ENCODE data around the gene MOGAT3. TPM values are rescaled to one million over a fixed set of nuclear protein-coding genes. Genes with fewer than 3 reads are reported as not detected.

The MOGAT3 gene
- total and polyA plus RNA-seq, 9 of the 15 experiments (the other 6 are each of a cell fraction or from before 2014, with no cell fraction given): 0.07 to 0.17 (median 0.13) TPM; not detected in 6

DNA sequence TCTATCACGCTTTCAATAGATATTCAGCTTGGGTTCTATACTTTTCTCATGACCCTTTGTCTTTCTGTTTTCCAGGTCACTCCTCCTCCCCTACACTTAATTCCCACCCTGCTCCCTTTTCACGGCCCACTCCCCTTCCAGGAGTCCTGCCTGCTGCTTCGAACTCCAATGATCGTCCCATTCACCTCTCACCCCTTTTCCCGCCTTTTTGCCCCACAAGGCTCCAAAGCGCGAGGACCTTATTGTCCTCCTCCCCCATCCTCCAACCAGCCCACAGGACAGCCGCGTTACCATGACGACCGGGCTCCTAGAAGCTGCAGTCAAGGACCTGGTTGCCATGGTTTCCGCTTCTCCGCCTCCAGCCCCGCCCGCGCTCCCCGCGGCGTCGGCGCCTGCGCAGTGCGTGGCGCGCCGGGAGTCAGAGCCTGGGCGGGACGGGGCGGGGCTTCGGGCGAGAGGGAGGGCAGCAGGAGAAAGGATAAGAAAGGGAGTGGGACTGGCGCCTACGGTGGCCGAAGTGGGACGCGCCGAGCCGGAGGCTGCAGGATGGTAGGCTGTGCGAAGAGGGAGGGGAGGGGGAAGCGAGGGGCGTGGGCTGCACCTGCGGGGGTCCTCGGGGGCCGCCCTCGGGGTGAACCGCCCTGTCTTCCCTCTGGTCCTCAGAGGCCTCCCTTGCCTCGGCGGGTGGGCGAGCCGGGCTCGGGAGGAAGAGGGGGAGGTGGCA is 46.7 kb downstream of the MOGAT3 start, which contains the start of gene AP1S1 (continued):
- TF ChIP-seq ZNF398 (CRISPR knock-in tag; IDR thresholded peaks at IDR 0.05): no peak
- TF ChIP-seq MAZ (CRISPR knock-in tag; conservative IDR thresholded peaks at IDR 0.05 in 1 of 2, IDR thresholded peaks at IDR 0.05 in 1 of 2): peak; percentile 92
- TF ChIP-seq, protein P1, sequence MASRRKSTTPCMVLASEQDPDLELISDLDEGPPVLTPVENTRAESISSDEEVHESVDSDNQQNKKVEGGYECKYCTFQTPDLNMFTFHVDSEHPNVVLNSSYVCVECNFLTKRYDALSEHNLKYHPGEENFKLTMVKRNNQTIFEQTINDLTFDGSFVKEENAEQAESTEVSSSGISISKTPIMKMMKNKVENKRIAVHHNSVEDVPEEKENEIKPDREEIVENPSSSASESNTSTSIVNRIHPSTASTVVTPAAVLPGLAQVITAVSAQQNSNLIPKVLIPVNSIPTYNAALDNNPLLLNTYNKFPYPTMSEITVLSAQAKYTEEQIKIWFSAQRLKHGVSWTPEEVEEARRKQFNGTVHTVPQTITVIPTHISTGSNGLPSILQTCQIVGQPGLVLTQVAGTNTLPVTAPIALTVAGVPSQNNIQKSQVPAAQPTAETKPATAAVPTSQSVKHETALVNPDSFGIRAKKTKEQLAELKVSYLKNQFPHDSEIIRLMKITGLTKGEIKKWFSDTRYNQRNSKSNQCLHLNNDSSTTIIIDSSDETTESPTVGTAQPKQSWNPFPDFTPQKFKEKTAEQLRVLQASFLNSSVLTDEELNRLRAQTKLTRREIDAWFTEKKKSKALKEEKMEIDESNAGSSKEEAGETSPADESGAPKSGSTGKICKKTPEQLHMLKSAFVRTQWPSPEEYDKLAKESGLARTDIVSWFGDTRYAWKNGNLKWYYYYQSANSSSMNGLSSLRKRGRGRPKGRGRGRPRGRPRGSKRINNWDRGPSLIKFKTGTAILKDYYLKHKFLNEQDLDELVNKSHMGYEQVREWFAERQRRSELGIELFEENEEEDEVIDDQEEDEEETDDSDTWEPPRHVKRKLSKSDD (conservative IDR thresholded peaks at IDR 0.05; ENCODE audit: low read length): no peak
- TF ChIP-seq FOXP4 (CRISPR knock-in tag; IDR thresholded peaks at IDR 0.05; ENCODE audit: borderline replicate concordance): no peak
- TF ChIP-seq BRCA1 (IDR thresholded peaks at IDR 0.05): no peak
- TF ChIP-seq BRCA1 (CRISPR knock-in tag; IDR thresholded peaks at IDR 0.05): no peak
- TF ChIP-seq POLR2AphosphoS5 (IDR thresholded peaks at IDR 0.05; ENCODE audit: control insufficient read depth, insufficient read depth, low read depth, low read length): no peak
- TF ChIP-seq, protein P2, sequence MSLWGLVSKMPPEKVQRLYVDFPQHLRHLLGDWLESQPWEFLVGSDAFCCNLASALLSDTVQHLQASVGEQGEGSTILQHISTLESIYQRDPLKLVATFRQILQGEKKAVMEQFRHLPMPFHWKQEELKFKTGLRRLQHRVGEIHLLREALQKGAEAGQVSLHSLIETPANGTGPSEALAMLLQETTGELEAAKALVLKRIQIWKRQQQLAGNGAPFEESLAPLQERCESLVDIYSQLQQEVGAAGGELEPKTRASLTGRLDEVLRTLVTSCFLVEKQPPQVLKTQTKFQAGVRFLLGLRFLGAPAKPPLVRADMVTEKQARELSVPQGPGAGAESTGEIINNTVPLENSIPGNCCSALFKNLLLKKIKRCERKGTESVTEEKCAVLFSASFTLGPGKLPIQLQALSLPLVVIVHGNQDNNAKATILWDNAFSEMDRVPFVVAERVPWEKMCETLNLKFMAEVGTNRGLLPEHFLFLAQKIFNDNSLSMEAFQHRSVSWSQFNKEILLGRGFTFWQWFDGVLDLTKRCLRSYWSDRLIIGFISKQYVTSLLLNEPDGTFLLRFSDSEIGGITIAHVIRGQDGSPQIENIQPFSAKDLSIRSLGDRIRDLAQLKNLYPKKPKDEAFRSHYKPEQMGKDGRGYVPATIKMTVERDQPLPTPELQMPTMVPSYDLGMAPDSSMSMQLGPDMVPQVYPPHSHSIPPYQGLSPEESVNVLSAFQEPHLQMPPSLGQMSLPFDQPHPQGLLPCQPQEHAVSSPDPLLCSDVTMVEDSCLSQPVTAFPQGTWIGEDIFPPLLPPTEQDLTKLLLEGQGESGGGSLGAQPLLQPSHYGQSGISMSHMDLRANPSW (CRISPR knock-in tag; IDR thresholded peaks at IDR 0.05): peak; percentile 50; the same call in 1 of the 2 replicates
- 0 out of 4 replicates have a peak, but pooled peaks of 1 of the 2 experiments have one; percentile 54 for TF ChIP-seq TRIM24 (IDR thresholded peaks at IDR 0.05)
- TF ChIP-seq ZNF133 (CRISPR knock-in tag; IDR thresholded peaks at IDR 0.05): no peak
- no peak for TF ChIP-seq SNRNP70 (optimal IDR thresholded peaks at IDR 0.05; ENCODE audit: low read depth, low read length)
- TF ChIP-seq ZBTB5 (IDR thresholded peaks at IDR 0.05): 0 out of 2 replicates have a peak, but pooled peaks have one; percentile 14
- no peak for TF ChIP-seq CBX5 (IDR thresholded peaks at IDR 0.05; ENCODE audit: borderline replicate concordance, low read depth)
- TF ChIP-seq BACH1 (tag; IDR thresholded peaks at IDR 0.05): no peak
- TF ChIP-seq HDAC6 (IDR thresholded peaks at IDR 0.05; ENCODE audit: low read depth, low read length): no peak

Measured in K562 (cell line).